Small intestine (tissue), 7 donors: ENCODE measurements around the gene RBM44. TPM values are rescaled to one million over a fixed set of nuclear protein-coding genes. Genes with fewer than 3 reads are reported as not detected.
"Not testable (repeated sequence)": the region's sequence is repeated elsewhere in the genome, so short reads cannot be mapped to it uniquely, and the experiment has no call there.

ENCODE experiments used
- DNase-seq, 2 donors: peaks; one replicate each; pipeline versions ENCODE4 v3.0.0 to v3.0.0-alpha.2; 2013
- FAIRE-seq: peaks from 2 replicates; lab custom pipeline; 2012; peaks lifted over from hg19 to GRCh38; lab: Jason Lieb, UNC
- H3K27ac ChIP-seq, 3 donors: one replicate each; pipeline ENCODE4 v1.5.1; 2013; ENCODE audit warnings: low read length in 2 of 3, mild to moderate bottlenecking in 2 of 3, control low read depth in 1 of 3, inconsistent platforms in 1 of 3, low read depth in 1 of 3, moderate library complexity in 1 of 3
- H3K27me3 ChIP-seq, 3 donors: one replicate each; pipeline ENCODE4 v1.6.1; 2013; ENCODE audit warnings: low read length in 3 of 3, inconsistent platforms in 1 of 3; ENCODE audit not compliant: control insufficient read depth in 3 of 3, insufficient read depth in 3 of 3
- H3K36me3 ChIP-seq, 3 donors: one replicate each; pipeline ENCODE4 v1.6.1; 2013; ENCODE audit warnings: low read length in 3 of 3, inconsistent platforms in 1 of 3, low read depth in 1 of 3, mild to moderate bottlenecking in 1 of 3, moderate library complexity in 1 of 3; ENCODE audit not compliant: control insufficient read depth in 3 of 3, insufficient read depth in 2 of 3
- H3K4me1 ChIP-seq, 3 donors: one replicate each; pipeline ENCODE4 v1.6.1; 2013; ENCODE audit warnings: low read length in 2 of 3, inconsistent platforms in 1 of 3, low read depth in 1 of 3, mild to moderate bottlenecking in 1 of 3, moderate library complexity in 1 of 3; ENCODE audit not compliant: control insufficient read depth in 3 of 3, insufficient read depth in 2 of 3
- H3K4me3 ChIP-seq, 3 donors: one replicate each; pipeline ENCODE4 v1.5.1; 2013; ENCODE audit warnings: low read length in 3 of 3, control low read depth in 1 of 3, inconsistent platforms in 1 of 3, low read depth in 1 of 3, mild to moderate bottlenecking in 1 of 3, moderate library complexity in 1 of 3
- H3K9me3 ChIP-seq, 2 donors: one replicate each; pipeline ENCODE4 v1.6.1; 2013; ENCODE audit warnings: low read depth in 1 of 2, low read length in 1 of 2; ENCODE audit not compliant: control insufficient read depth in 2 of 2, insufficient read depth in 1 of 2
- WGBS, 3 donors: extraction: QIAGEN DNeasy Blood & Tissue Kit; methylation state at CpG; one replicate each; pipeline ENCODE4 v1.1.7; 2013; 5-methylcytosine and 5-hydroxymethylcytosine counted together
- polyA plus RNA-seq, 4 donors: library from polyadenylated mRNA; stranded (reverse) in 3 of 4; unstranded in 1 of 4; fragments of 200-250 nt in 3 of 4; fragments of 120-200 nt in 1 of 4; gene quantifications; one replicate each; pipeline versions ENCODE4 v1.2.1 to v1.2.3, GENCODE V29; 2013
- donor health status: healthy with polysubstance abuse.
- donor health status: control.
- donor health status: control.
- donor health status: Bipolar disorder and iron deficiency.
- donor health status: healthy.

Gene RBM44
- polyA plus RNA-seq, 4 donors: 0.12 to 0.30 (median 0.22) TPM; not detected in 1

- DNase-seq (no peak), FAIRE-seq (no peak)
- peaks cover 0 to 43% (median 0%) of the 10 kb centered on the region in 3 donors for H3K36me3 ChIP-seq
- 62 to 84% (median 67%) methylated on average over 7 of the region's 7 CpGs for WGBS, 3 donors
- no peaks in the 10 kb centered on the region for H3K9me3 ChIP-seq
- H3K27ac ChIP-seq: peak overlapping the region in 2 of 3 donors; percentile 63 to 75
- no peak overlapping the region for H3K4me3 ChIP-seq
- peaks cover 10 to 48% (median 15%) of the 10 kb centered on the region in 3 donors for H3K4me1 ChIP-seq
- H3K27me3 ChIP-seq: no peaks in the 10 kb centered on the region
Measured at GRCh38 chr2:237865623-237866041, 67.1 kb downstream of the RBM44 start.

GRCh38 chr2:237866101-237866621, 67.6 kb downstream of the RBM44 start:
- H3K9me3 ChIP-seq: no peaks in the 10 kb centered on the region
- H3K27ac ChIP-seq: peak overlapping the region in 2 of 3 donors; percentile 63 to 75
- no peaks in the 10 kb centered on the region for H3K27me3 ChIP-seq
- FAIRE-seq (no peak), DNase-seq (peak; percentile 64 to 82)
- H3K4me3 ChIP-seq: no peak overlapping the region
- peaks cover 0 to 48% (median 0%) of the 10 kb centered on the region in 3 donors for H3K36me3 ChIP-seq
- WGBS, 3 donors: 17 to 58% (median 39%) methylated on average over 13 of the region's 13 CpGs
- H3K4me1 ChIP-seq: peaks cover 10 to 48% (median 15%) of the 10 kb centered on the region in 3 donors

GRCh38 chr2:237867465-237867864, 68.9 kb downstream of the RBM44 start:
- H3K27me3 ChIP-seq: no peaks in the 10 kb centered on the region
- H3K4me1 ChIP-seq: peaks cover 10 to 40% (median 15%) of the 10 kb centered on the region in 3 donors
- peaks cover 0 to 57% (median 0%) of the 10 kb centered on the region in 3 donors for H3K36me3 ChIP-seq
- FAIRE-seq (no peak), DNase-seq (no peak)
- H3K9me3 ChIP-seq: no peaks in the 10 kb centered on the region
- 74 to 87% (median 81%) methylated on average over 10 of the region's 10 CpGs for WGBS, 3 donors
- no peak overlapping the region for H3K4me3 ChIP-seq
- no peak overlapping the region for H3K27ac ChIP-seq

- peaks cover 0 to 53% (median 0%) of the 10 kb centered on the region in 3 donors for H3K36me3 ChIP-seq
- not testable (repeated sequence) for H3K4me3 ChIP-seq, DNase-seq, FAIRE-seq, H3K27me3 ChIP-seq, H3K9me3 ChIP-seq, H3K27ac ChIP-seq
- peaks cover 10 to 34% (median 13%) of the 10 kb centered on the region in 3 donors for H3K4me1 ChIP-seq
- WGBS, 3 donors: 85 to 97% (median 90%) methylated on average over 4 of the region's 4 CpGs
Measured at GRCh38 chr2:237868074-237868473, 69.5 kb downstream of the RBM44 start.

- 68 to 80% (median 70%) methylated on average over 22 of the region's 22 CpGs for WGBS, 3 donors
- peaks cover 0 to 52% (median 0%) of the 10 kb centered on the region in 3 donors for H3K36me3 ChIP-seq
- peaks cover 8 to 26% (median 12%) of the 10 kb centered on the region in 3 donors for H3K4me1 ChIP-seq
- FAIRE-seq (no peak), DNase-seq (no peak)
- H3K9me3 ChIP-seq: no peaks in the 10 kb centered on the region
- no peak overlapping the region for H3K27ac ChIP-seq
- H3K4me3 ChIP-seq: no peak overlapping the region
- H3K27me3 ChIP-seq: no peaks in the 10 kb centered on the region
Measured at GRCh38 chr2:237868631-237869342, 70.2 kb downstream of the RBM44 start.

GRCh38 chr2:237869343-237870102, 70.9 kb downstream of the RBM44 start:
- Histone ChIP-seq H3K27ac (no peak overlapping the region), H3K4me1 (peaks cover 2 to 19% (median 8%) of the 10 kb centered on the region in 3 donors), H3K27me3 (no peaks in the 10 kb centered on the region), H3K4me3 (no peak overlapping the region), H3K9me3 (no peaks in the 10 kb centered on the region), H3K36me3 (peaks cover 0 to 53% (median 0%) of the 10 kb centered on the region in 3 donors)
- WGBS, 3 donors: 89 to 93% (median 89%) methylated on average over 21 of the region's 21 CpGs
- no peak for DNase-seq
- FAIRE-seq: no peak

- FAIRE-seq (no peak), DNase-seq (no peak)
- peaks cover 2 to 14% (median 8%) of the 10 kb centered on the region in 3 donors for H3K4me1 ChIP-seq
- no peaks in the 10 kb centered on the region for H3K9me3 ChIP-seq
- no peak overlapping the region for H3K27ac ChIP-seq
- no peak overlapping the region for H3K4me3 ChIP-seq
- H3K27me3 ChIP-seq: no peaks in the 10 kb centered on the region
- 72 to 82% (median 74%) methylated on average over 11 of the region's 11 CpGs for WGBS, 3 donors
- peaks cover 0 to 56% (median 0%) of the 10 kb centered on the region in 3 donors for H3K36me3 ChIP-seq
Measured at GRCh38 chr2:237870126-237870525, 71.5 kb downstream of the RBM44 start.
